HFF-Myc (cell line): ENCODE data around the gene BRICD5.
"Not testable (repeated sequence)": the region's sequence is repeated elsewhere in the genome, so short reads cannot be mapped to it uniquely, and the experiment has no call there.

Source experiments
- DNase-seq: peaks from one replicate; pipeline ENCODE4 v3.0.0-alpha.2; 2011; ENCODE audit warnings: low read depth; ENCODE audit errors: extremely low read depth
- H3K4me3 ChIP-seq: replicated peaks from 2 replicates; pipeline ENCODE4 v1.5.1; 2011; ENCODE audit warnings: low read depth, mild to moderate bottlenecking, control low read depth, low read length
- CTCF ChIP-seq: IDR thresholded peaks from 2 replicates; pipeline ENCODE4 v1.5.1; 2012; ENCODE audit warnings: mild to moderate bottlenecking, low read depth, low read length, control low read depth; ENCODE audit errors: missing control alignments

The BRICD5 gene

DNA sequence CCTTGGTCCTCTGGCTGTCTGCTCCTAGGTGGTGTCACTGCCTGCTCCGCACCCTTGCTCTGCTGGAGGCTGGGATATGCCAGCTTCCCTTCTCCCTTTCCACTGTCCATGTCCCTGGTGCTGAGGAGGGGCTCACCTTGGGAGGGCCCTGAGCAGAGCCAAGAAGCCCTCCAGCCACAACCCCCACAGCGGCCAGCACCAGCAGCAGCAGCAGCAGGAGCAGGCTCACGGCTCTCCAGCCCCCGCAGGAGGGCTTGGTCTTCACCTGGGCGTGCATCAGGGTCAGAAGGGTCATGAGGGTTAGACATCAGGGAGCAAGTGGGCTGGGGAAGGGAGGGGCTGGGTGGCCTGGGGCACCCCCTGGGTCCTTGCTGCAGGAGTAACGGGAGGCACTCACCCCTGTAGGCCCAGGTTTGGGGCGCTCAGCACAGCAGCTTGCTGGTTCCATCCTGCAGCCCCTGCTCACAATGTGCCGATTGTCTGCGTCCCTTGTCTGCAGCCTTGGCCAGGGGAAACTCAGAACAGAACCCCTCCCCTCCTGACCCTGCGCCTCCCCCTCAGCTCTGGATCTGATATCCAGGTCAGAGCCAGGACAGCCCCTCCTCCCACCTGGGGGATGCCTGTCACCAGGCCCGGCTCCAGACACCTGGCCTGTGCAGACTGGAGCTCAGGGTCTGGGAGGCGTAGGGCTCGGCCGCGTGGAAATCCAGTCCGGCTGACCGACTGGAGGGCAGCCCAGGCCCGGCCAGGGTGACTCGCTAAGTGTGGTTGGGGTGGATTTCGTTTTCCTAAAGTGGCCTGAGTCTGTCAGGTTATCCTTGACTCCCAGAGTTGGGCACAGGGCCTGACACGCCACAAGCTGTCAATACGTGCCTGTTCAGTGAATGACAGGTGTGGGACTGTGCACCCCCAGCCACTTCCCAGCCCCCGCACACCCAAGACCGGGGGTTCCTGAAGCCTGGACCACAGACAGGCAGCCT, at the start of gene BRICD5:
TSS of gene BRICD5 (minus strand) at position 478 of the 980 bp plus-strand sequence. CDS start at position 448, 30 bp downstream.
- no peak within 1 kb of the TSS for H3K4me3 ChIP-seq
- TF ChIP-seq CTCF, result no peak
- no peak for DNase-seq

DNA sequence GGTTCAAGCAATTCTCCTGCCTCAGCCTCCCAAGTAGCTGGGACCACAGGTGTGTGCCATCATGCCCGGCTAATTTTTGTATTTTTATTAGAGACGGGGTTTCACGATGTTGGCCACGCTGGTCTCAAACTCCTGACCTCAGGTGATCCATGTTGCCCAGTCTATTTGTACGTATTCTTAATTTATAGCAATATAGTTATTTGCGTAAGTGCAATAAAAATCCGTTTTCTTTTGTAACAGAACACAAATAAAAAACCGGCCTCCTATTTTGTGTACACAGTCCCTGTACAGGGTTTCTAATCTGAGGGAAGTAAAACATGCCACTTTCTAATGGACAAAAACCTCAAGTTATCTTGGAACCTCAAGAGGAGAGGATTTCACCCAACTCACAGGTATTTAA, 49.6 kb upstream of the BRICD5 start:
- no peak for DNase-seq
- H3K4me3 ChIP-seq, result no peak overlapping the region
- TF ChIP-seq CTCF, result no peak

GRCh38 chr16:2258530-2258929, 47.9 kb upstream of the BRICD5 start:
- not testable (repeated sequence) for DNase-seq, H3K4me3 ChIP-seq

GRCh38 chr16:2257726-2258125, 47.1 kb upstream of the BRICD5 start:
- TF ChIP-seq CTCF, result no peak
- H3K4me3 ChIP-seq, result no peak overlapping the region
- DNase-seq, result no peak

GRCh38 chr16:2256531-2257140, 46.0 kb upstream of the BRICD5 start:
- no peak for TF ChIP-seq CTCF

GRCh38 chr16:2253293-2253692, 42.6 kb upstream of the BRICD5 start:
- DNase-seq, result no peak
- no peak for TF ChIP-seq CTCF

More at GRCh38 chr16:2256531-2257140, 46.0 kb upstream of the BRICD5 start:
- no peak for DNase-seq
- no peak overlapping the region for H3K4me3 ChIP-seq

GRCh38 chr16:2252806-2253148, 42.1 kb upstream of the BRICD5 start:
- H3K4me3 ChIP-seq, result no peak overlapping the region
- no peak for DNase-seq
- no peak for TF ChIP-seq CTCF

More at GRCh38 chr16:2253293-2253692, 42.6 kb upstream of the BRICD5 start:
- H3K4me3 ChIP-seq, result no peak overlapping the region
